ENCODE results near the gene CDCA3.

- no peak for TF ChIP-seq EZH2 (IDR thresholded peaks at IDR 0.05; ENCODE audit: borderline replicate concordance, low read length)
- TF ChIP-seq CTCF (conservative IDR thresholded peaks at IDR 0.05 in 1 of 2, IDR thresholded peaks at IDR 0.05 in 1 of 2; ENCODE audit: extremely low read depth in 1 of 2, insufficient read depth in 1 of 2, low read depth in 1 of 2, low read length in 2 of 2) = no peak
These were observed 48.9 kb upstream of the CDCA3 start for GRCh38 chr12:6899837-6900519.

Data from mammary epithelial cell (primary cell).